Measurements from ENCODE around the gene LIN7B. TPM values are rescaled to one million over a fixed set of nuclear protein-coding genes. Genes with fewer than 3 reads are reported as not detected.

Gene LIN7B
- total and polyA plus RNA-seq, 2 of the 8 experiments (the other 6 are each of a cell fraction or from before 2014, with no cell fraction given), result 4.1 to 4.2 TPM

DNA sequence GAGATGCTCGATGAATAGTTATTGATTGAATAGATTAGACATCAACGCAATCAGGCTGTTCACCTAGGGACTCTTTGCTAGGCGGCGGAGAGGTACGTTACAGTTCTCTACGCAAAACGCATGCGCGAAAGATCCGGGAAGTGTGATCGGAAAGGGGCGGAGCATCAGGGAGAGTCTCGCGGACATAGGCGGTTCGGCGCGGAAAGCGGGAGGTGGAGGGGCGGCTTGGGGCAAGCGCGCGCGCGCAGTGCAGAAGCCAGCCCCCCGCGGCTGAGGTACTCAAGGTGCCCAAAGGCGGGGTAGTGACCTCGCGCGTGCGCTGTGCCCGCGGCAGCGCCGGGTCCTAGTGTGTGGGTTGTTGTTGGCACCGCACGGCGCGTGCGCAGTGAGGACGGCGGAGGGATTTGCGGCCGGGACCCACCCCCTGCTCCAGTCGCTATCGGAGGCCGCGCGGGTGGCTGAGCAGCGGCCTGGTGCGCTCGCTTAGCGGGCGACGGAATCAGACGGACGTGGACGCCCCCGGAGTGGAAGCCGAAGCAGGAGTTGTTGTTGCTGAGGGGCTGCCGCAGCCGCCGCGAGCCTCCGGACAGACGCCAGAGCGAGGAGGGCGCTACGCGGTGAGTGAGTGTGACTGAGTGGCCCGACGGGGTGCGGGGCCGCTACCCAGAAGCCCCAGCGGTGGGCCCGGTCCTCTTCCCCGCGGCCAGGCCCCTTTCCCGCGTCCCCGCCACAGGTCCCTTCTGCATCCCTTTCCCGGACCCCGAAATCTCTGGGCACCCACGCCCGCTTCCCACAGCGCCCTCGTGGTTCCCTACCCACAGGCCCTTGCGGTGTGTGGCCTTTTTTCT is 28.9 kb upstream of the LIN7B start, which contains the start of gene SNRNP70:
TSS of gene SNRNP70 (plus strand) at position 432 of the 848 bp plus-strand sequence. CDS start 964 bp downstream, outside the sequence.
- Histone ChIP-seq H2BK15ac (ENCODE audit: low read length) (no peak within 1 kb of the TSS), H3K14ac (ENCODE audit: insufficient read length) (no peak within 1 kb of the TSS), H3K9ac (replicated peaks in 1 of 4; ENCODE audit: extremely low read depth in 1 of 4, low read depth in 3 of 4, low read length in 3 of 4) (peak within 1 kb of the TSS; percentile 91 to 98 (median 96)), H4K8ac (ENCODE audit: extremely low read depth, insufficient read depth, low read length) (peak within 1 kb of the TSS; percentile 96), H3K79me2 (ENCODE audit: control insufficient read depth in 1 of 2, insufficient read depth in 2 of 2, low read length in 2 of 2) (peaks cover 33 to 42% of the 10 kb centered on the region in 2 experiments), H2AFZ (ENCODE audit: low read length) (peak within 1 kb of the TSS; percentile 86), H4K20me1 (replicated peaks in 1 of 2; ENCODE audit: control insufficient read depth in 1 of 2, insufficient read depth in 2 of 2, low read length in 2 of 2) (peaks cover 21% of the 10 kb centered on the region in 2 experiments), H3K4ac (replicated peaks; ENCODE audit: insufficient read length, low read depth, low read length) (peak within 1 kb of the TSS; percentile 87), H4K91ac (replicated peaks; ENCODE audit: insufficient read length, low read length) (peak within 1 kb of the TSS; percentile 69), H2BK12ac (ENCODE audit: low read depth, low read length) (peak within 1 kb of the TSS; percentile 68; the same call in 1 of the 2 replicates), H4K5ac (ENCODE audit: insufficient read length, low read depth, low read length) (peak within 1 kb of the TSS; percentile 98), H3K9me3 (ENCODE audit: insufficient read depth in 2 of 2, low read depth in 1 of 2, low read length in 1 of 2) (no peaks in the 10 kb centered on the region), H3K4me2 (ENCODE audit: insufficient read depth in 1 of 2, low read depth in 2 of 2, low read length in 2 of 2) (peak within 1 kb of the TSS; percentile 82 to 88), H3K23me2 (ENCODE audit: low read depth, low read length) (peaks cover 14% of the 10 kb centered on the region; the same call in 1 of the 2 replicates), H3K79me1 (ENCODE audit: low read depth, low read length) (peaks cover 9% of the 10 kb centered on the region), H2BK120ac (replicated peaks; ENCODE audit: low read depth, low read length) (no peak within 1 kb of the TSS), H3K23ac (ENCODE audit: insufficient read length) (no peak within 1 kb of the TSS), H3K27ac (ENCODE audit: low read depth, low read length) (peak within 1 kb of the TSS; percentile 94), H2AK5ac (ENCODE audit: low read depth, low read length) (no peak within 1 kb of the TSS), H3K36me3 (ENCODE audit: control insufficient read depth in 2 of 4, insufficient read depth in 4 of 4, low read length in 3 of 4) (peaks cover 10 to 35% (median 13%) of the 10 kb centered on the region in 4 experiments), H3K4me3 (ENCODE audit: extremely low read depth in 1 of 4, insufficient read depth in 2 of 4, low read depth in 3 of 4, low read length in 4 of 4) (peak within 1 kb of the TSS; percentile 84 to 97 (median 90)), H3K4me1 (replicated peaks in 1 of 4; ENCODE audit: control insufficient read depth in 3 of 4, insufficient read depth in 4 of 4, low read length in 3 of 4) (peaks cover 4 to 6% (median 5%) of the 10 kb centered on the region in 4 experiments), H2BK5ac (ENCODE audit: low read depth, low read length) (peak within 1 kb of the TSS; percentile 88), H3K56ac (replicated peaks; ENCODE audit: insufficient read length, low read depth, low read length) (peak within 1 kb of the TSS; percentile 94), H2BK20ac (ENCODE audit: low read length) (no peak within 1 kb of the TSS), H3K27me3 (replicated peaks in 1 of 4; ENCODE audit: control insufficient read depth in 3 of 4, extremely low read depth in 1 of 4, insufficient read depth in 3 of 4, low read length in 3 of 4) (peaks cover 0 to 3% (median 0%) of the 10 kb centered on the region in 4 experiments; a peak in 1 of 7 replicates), H3K18ac (ENCODE audit: extremely low read depth, low read length) (peak within 1 kb of the TSS; percentile 99)
- WGBS, 2 experiments (ENCODE audit: extremely low coverage in 1 of 2, insufficient coverage in 1 of 2, insufficient read length in 1 of 2, insufficient replicate concordance in 2 of 2, low coverage in 1 of 2, low lambda C conversion rate in 2 of 2, missing lambda C conversion rate in 1 of 2), result 1% methylated on average over 82 of the region's 89 CpGs; no CpG with 5 or more reads in 1 of the 2 experiments
- CTCF ChIA-PET (ENCODE audit: partially characterized antibody), result no interaction called here
- POLR2A ChIA-PET (ENCODE audit: partially characterized antibody), result interaction anchor here (1.0 to 2.5 kb wide), 4 partner anchors 10 to 64 kb away, joined by 4 to 10 read pairs (median 6); no protein-coding TSS in a partner anchor
- no peak for FAIRE-seq
- DNase-seq (ENCODE audit: low read depth in 1 of 2, low spot score in 2 of 2), result peak; percentile 98 to 99
- TF ChIP-seq CBX5 (IDR thresholded peaks at IDR 0.05; ENCODE audit: low read depth, low read length) (no peak), KDM4A (IDR thresholded peaks at IDR 0.05; ENCODE audit: low read depth, low read length, severe bottlenecking) (peak; percentile 86), TEAD4 (IDR thresholded peaks at IDR 0.05; ENCODE audit: low read depth, low read length) (no peak), GABPA (IDR thresholded peaks at IDR 0.05; ENCODE audit: borderline replicate concordance, insufficient read depth, low read length) (no peak), SRF (IDR thresholded peaks at IDR 0.05; ENCODE audit: low read depth, low read length) (no peak), TAF1 (IDR thresholded peaks at IDR 0.05; ENCODE audit: low read depth, low read length) (peak; percentile 97), CREB1 (IDR thresholded peaks at IDR 0.05) (peak; percentile 83), SP1 (IDR thresholded peaks at IDR 0.05; ENCODE audit: low read depth, low read length) (peak; percentile 70; the same call in 1 of the 2 replicates), ASH2L (IDR thresholded peaks at IDR 0.05; ENCODE audit: low read length) (peak; percentile 88), POLR2A (IDR thresholded peaks at IDR 0.05; ENCODE audit: control extremely low read depth in 1 of 2, low read depth in 2 of 2, low read length in 2 of 2) (peak; percentile 97 to 98), FOSL1 (IDR thresholded peaks at IDR 0.05; ENCODE audit: insufficient read depth, low read depth, low read length) (peak; percentile 47; the same call in 1 of the 2 replicates)
- TF ChIP-seq, protein P1, sequence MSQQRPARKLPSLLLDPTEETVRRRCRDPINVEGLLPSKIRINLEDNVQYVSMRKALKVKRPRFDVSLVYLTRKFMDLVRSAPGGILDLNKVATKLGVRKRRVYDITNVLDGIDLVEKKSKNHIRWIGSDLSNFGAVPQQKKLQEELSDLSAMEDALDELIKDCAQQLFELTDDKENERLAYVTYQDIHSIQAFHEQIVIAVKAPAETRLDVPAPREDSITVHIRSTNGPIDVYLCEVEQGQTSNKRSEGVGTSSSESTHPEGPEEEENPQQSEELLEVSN (IDR thresholded peaks at IDR 0.05), result peak; percentile 35; the same call in 1 of the 2 replicates
